ENCODE measurements around the gene POLR1A. TPM values are rescaled to one million over a fixed set of nuclear protein-coding genes. Genes with fewer than 3 reads are reported as not detected.

The POLR1A gene
- total and polyA plus RNA-seq, 8 donors = 3.9 to 19.0 (median 12.2) TPM

DNA sequence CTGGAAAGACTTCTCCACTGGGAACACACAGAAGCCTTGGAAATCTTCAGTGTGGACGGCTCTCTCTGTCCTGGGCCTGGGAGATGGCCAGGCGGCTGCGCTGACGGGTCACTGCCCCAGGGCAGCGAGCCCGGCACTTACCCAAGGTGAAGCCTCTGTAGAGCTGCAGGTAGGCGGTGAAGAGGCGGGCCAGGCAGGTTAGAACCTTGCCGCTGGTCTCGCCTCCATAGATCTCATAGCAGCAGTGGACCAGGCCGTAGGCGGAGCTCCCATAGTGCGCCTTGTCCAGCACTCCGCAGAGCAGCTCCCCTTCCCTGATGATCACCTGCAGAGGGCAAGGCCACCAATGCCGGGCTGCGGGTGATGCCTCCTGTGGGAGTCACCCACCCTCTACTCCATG is 53.0 kb downstream of the POLR1A start:
- peak in 1 of 4 donors; percentile 10 for ATAC-seq
- H3K36me3 ChIP-seq = no peaks in the 10 kb centered on the region
- H3K27me3 ChIP-seq = no peaks in the 10 kb centered on the region
- DNase-seq = peak in 3 of 6 donors; percentile 9 to 58 (median 11)
- WGBS, 2 donors = 92 to 96% methylated on average over 16 of the region's 16 CpGs
- TF ChIP-seq CTCF (IDR thresholded peaks at IDR 0.05) = no peak
- FAIRE-seq = no peak
- H3K9me3 ChIP-seq = no peaks in the 10 kb centered on the region
- H3K27ac ChIP-seq = peak overlapping the region in 1 of 4 donors; percentile 2
- intact Hi-C loops (cut with DNase I) = no loop called here
- peaks cover 21 to 35% (median 23%) of the 10 kb centered on the region in 3 donors for H3K4me1 ChIP-seq
- H3K4me3 ChIP-seq = no peak overlapping the region

DNA sequence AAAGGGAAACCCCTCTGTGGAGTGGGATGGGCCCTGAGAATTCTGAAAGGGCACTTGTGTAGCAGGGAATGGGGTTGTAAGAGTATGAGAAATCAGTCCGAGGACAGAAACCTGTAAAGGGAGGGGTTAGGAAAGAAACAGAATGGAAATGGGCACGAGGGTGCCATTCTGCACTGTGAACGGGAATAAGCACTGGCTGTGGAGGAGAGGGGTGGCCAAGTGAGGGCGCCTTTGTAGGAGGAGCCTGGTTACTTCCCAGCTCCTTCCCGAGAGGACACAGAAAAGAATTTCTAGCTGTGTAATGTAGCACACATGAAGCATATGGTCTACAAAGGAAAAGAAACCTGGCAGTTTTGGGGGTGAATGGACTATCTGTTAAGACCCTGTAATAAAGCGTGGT is 53.4 kb downstream of the POLR1A start:
- peaks cover 21 to 35% (median 23%) of the 10 kb centered on the region in 3 donors for H3K4me1 ChIP-seq
- FAIRE-seq (no peak), ATAC-seq (no peak), DNase-seq (peak in 2 of 6 donors; percentile 2 to 3)
- intact Hi-C loops (cut with DNase I) = no loop called here
- H3K4me3 ChIP-seq = no peak overlapping the region
- H3K9me3 ChIP-seq = no peaks in the 10 kb centered on the region
- no peaks in the 10 kb centered on the region for H3K27me3 ChIP-seq
- H3K27ac ChIP-seq = no peak overlapping the region
- TF ChIP-seq CTCF (IDR thresholded peaks at IDR 0.05) = no peak
- H3K36me3 ChIP-seq = no peaks in the 10 kb centered on the region
- 85 to 86% methylated on average over 6 of the region's 6 CpGs for WGBS, 2 donors

DNA sequence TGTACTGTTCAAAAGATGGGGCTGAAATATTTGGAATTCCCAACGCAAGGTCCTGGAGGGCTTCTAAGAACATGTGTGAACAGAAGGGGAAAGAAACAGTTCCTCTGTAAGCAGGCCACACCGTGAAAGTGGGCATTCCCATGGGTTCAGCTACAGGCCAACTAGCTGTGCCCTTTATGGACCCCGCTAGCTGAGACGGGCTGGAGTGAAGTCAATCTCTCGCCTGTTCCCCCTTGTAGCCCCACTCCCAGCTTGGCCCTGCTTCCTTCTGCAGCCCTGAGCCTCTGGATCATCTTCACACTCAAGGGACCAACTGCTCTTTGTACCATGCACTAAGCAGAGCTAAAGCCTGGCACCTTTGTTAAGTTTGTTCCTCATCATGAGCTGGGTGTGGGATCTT is 55.4 kb downstream of the POLR1A start:
- Histone ChIP-seq H3K4me1 (peaks cover 15 to 33% (median 23%) of the 10 kb centered on the region in 3 donors), H3K9me3 (no peaks in the 10 kb centered on the region), H3K4me3 (no peak overlapping the region), H3K27ac (no peak overlapping the region), H3K27me3 (no peaks in the 10 kb centered on the region), H3K36me3 (no peaks in the 10 kb centered on the region)
- 78 to 79% methylated on average over 5 of the region's 5 CpGs for WGBS, 2 donors
- TF ChIP-seq CTCF (IDR thresholded peaks at IDR 0.05) = no peak
- FAIRE-seq (no peak), DNase-seq (peak in 3 of 6 donors; percentile 1 to 7 (median 5)), ATAC-seq (no peak)
- intact Hi-C loops (cut with DNase I) = no loop called here

GRCh38 chr2:86049529-86049928 is 56.2 kb downstream of the POLR1A start:
- Histone ChIP-seq H3K36me3 (peaks cover 0 to 3% (median 0%) of the 10 kb centered on the region in 3 donors), H3K27me3 (no peaks in the 10 kb centered on the region), H3K4me3 (no peak overlapping the region), H3K4me1 (peaks cover 11 to 26% (median 22%) of the 10 kb centered on the region in 3 donors), H3K27ac (no peak overlapping the region), H3K9me3 (no peaks in the 10 kb centered on the region)
- intact Hi-C loops (cut with DNase I) = no loop called here
- peak in 2 of 6 donors; percentile 5 to 6 for DNase-seq
- no peak for TF ChIP-seq CTCF (IDR thresholded peaks at IDR 0.05)
- WGBS, 2 donors = 82 to 92% methylated on average over 1 of the region's 1 CpG
- no peak for FAIRE-seq
- ATAC-seq = no peak

GRCh38 chr2:86048888-86049287 is 56.8 kb downstream of the POLR1A start:
- intact Hi-C loops (cut with DNase I) = no loop called here
- no peaks in the 10 kb centered on the region for H3K9me3 ChIP-seq
- 51 to 59% methylated on average over 11 of the region's 11 CpGs for WGBS, 2 donors
- H3K36me3 ChIP-seq = peaks cover 0 to 7% (median 5%) of the 10 kb centered on the region in 3 donors
- H3K4me1 ChIP-seq = peaks cover 4 to 19% (median 16%) of the 10 kb centered on the region in 3 donors
- no peak overlapping the region for H3K27ac ChIP-seq
- ATAC-seq (peak; percentile 30 to 70 (median 52)), FAIRE-seq (no peak), DNase-seq (peak in 5 of 6 donors; percentile 33 to 74 (median 57))
- H3K27me3 ChIP-seq = no peaks in the 10 kb centered on the region
- no peak overlapping the region for H3K4me3 ChIP-seq
- no peak for TF ChIP-seq CTCF (IDR thresholded peaks at IDR 0.05)
